ENCODE data around the gene NPAS2. TPM values are rescaled to one million over a fixed set of nuclear protein-coding genes. Genes with fewer than 3 reads are reported as not detected.

Gene NPAS2
- total and polyA plus RNA-seq, 2 of the 8 experiments (the other 6 are each of a cell fraction or from before 2014, with no cell fraction given), result 1.8 to 1.9 TPM

- Histone ChIP-seq H3K4me2 (ENCODE audit: insufficient read depth in 1 of 2, low read depth in 2 of 2, low read length in 2 of 2) (no peak overlapping the region), H2BK15ac (ENCODE audit: low read length) (no peak overlapping the region), H4K5ac (ENCODE audit: insufficient read length, low read depth, low read length) (no peak overlapping the region), H2AK5ac (ENCODE audit: low read depth, low read length) (peak overlapping the region; percentile 18; the same call in 1 of the 2 replicates), H4K8ac (ENCODE audit: extremely low read depth, insufficient read depth, low read length) (peak overlapping the region; percentile 54; the same call in 1 of the 2 replicates), H3K9me3 (ENCODE audit: insufficient read depth in 2 of 2, low read depth in 1 of 2, low read length in 1 of 2) (no peaks in the 10 kb centered on the region), H3K23ac (ENCODE audit: insufficient read length) (no peak overlapping the region), H3K23me2 (ENCODE audit: low read depth, low read length) (no peaks in the 10 kb centered on the region), H4K91ac (replicated peaks; ENCODE audit: insufficient read length, low read length) (peak overlapping the region; percentile 75), H3K18ac (ENCODE audit: extremely low read depth, low read length) (no peak overlapping the region; the same call in 1 of the 2 replicates), H3K36me3 (ENCODE audit: control insufficient read depth in 2 of 4, insufficient read depth in 4 of 4, low read length in 3 of 4) (peaks cover 0 to 4% (median 0%) of the 10 kb centered on the region in 4 experiments; a peak in 2 of 8 replicates), H2AFZ (ENCODE audit: low read length) (no peak overlapping the region), H3K14ac (ENCODE audit: insufficient read length) (no peak overlapping the region), H3K79me1 (ENCODE audit: low read depth, low read length) (no peaks in the 10 kb centered on the region), H2BK12ac (ENCODE audit: low read depth, low read length) (peak overlapping the region; percentile 93), H3K79me2 (ENCODE audit: control insufficient read depth in 1 of 2, insufficient read depth in 2 of 2, low read length in 2 of 2) (no peaks in the 10 kb centered on the region), H3K27ac (ENCODE audit: low read depth, low read length) (peak overlapping the region; percentile 32; the same call in 1 of the 2 replicates), H3K56ac (replicated peaks; ENCODE audit: insufficient read length, low read depth, low read length) (no peak overlapping the region), H3K27me3 (replicated peaks in 1 of 4; ENCODE audit: control insufficient read depth in 3 of 4, extremely low read depth in 1 of 4, insufficient read depth in 3 of 4, low read length in 3 of 4) (no peaks in the 10 kb centered on the region), H4K20me1 (replicated peaks in 1 of 2; ENCODE audit: control insufficient read depth in 1 of 2, insufficient read depth in 2 of 2, low read length in 2 of 2) (no peaks in the 10 kb centered on the region), H3K4ac (replicated peaks; ENCODE audit: insufficient read length, low read depth, low read length) (no peak overlapping the region), H2BK5ac (ENCODE audit: low read depth, low read length) (peak overlapping the region; percentile 50), H2BK120ac (replicated peaks; ENCODE audit: low read depth, low read length) (no peak overlapping the region), H3K4me1 (replicated peaks in 1 of 4; ENCODE audit: control insufficient read depth in 3 of 4, insufficient read depth in 4 of 4, low read length in 3 of 4) (no peaks in the 10 kb centered on the region; a peak in 1 of 7 replicates), H3K4me3 (ENCODE audit: extremely low read depth in 1 of 4, insufficient read depth in 2 of 4, low read depth in 3 of 4, low read length in 4 of 4) (no peak overlapping the region), H2BK20ac (ENCODE audit: low read length) (peak overlapping the region; percentile 6; the same call in 1 of the 2 replicates), H3K9ac (replicated peaks in 1 of 4; ENCODE audit: extremely low read depth in 1 of 4, low read depth in 3 of 4, low read length in 3 of 4) (no peak overlapping the region)
- 88% methylated on average over 21 of the region's 21 CpGs; no CpG with 5 or more reads in 1 of the 2 experiments for WGBS, 2 experiments (ENCODE audit: extremely low coverage in 1 of 2, insufficient coverage in 1 of 2, insufficient read length in 1 of 2, insufficient replicate concordance in 2 of 2, low coverage in 1 of 2, low lambda C conversion rate in 2 of 2, missing lambda C conversion rate in 1 of 2)
- ChIA-PET CTCF (ENCODE audit: partially characterized antibody) (interaction anchor here (0.6 to 5.2 kb wide), 36 partner anchors 8 to 605 kb away, joined by 3 to 64 read pairs (median 6); partner anchors contain the start of gene TBC1D8), POLR2A (ENCODE audit: partially characterized antibody) (interaction anchor here (1.0 to 2.6 kb wide), 6 partner anchors 11 to 122 kb away, joined by 3 to 24 read pairs (median 4); partner anchors contain the start of genes RPL31 and TBC1D8)
- FAIRE-seq (no peak), DNase-seq (ENCODE audit: low read depth in 1 of 2, low spot score in 2 of 2) (peak in 1 of 2 experiments; percentile 68)
- TF ChIP-seq RAD21 (IDR thresholded peaks at IDR 0.05 in 1 of 2, conservative IDR thresholded peaks at IDR 0.05 in 1 of 2; ENCODE audit: low read depth in 2 of 2, low read length in 2 of 2), result peak; percentile 67 to 69
- TF ChIP-seq CEBPB (IDR thresholded peaks at IDR 0.05; ENCODE audit: low read depth, low read length), result peak; percentile 98
- TF ChIP-seq BRCA1 (IDR thresholded peaks at IDR 0.05; ENCODE audit: low read depth, low read length), result no peak
- no peak for TF ChIP-seq KDM5A (IDR thresholded peaks at IDR 0.05; ENCODE audit: low read length)
- no peak for TF ChIP-seq RBBP5 (IDR thresholded peaks at IDR 0.05; ENCODE audit: borderline replicate concordance, low read depth, low read length)
- TF ChIP-seq RNF2 (IDR thresholded peaks at IDR 0.05; ENCODE audit: borderline replicate concordance, low read depth, low read length, missing control alignments, poor library complexity, severe bottlenecking), result no peak
- TF ChIP-seq E2F6 (IDR thresholded peaks at IDR 0.05), result peak; percentile 58; the same call in 1 of the 2 replicates
- TF ChIP-seq SRF (IDR thresholded peaks at IDR 0.05; ENCODE audit: low read depth, low read length), result no peak
- 0 out of 2 replicates have a peak, but pooled peaks have one; percentile 39 for TF ChIP-seq KDM1A (IDR thresholded peaks at IDR 0.05; ENCODE audit: borderline replicate concordance, low read length)
- no peak for TF ChIP-seq SIX5 (IDR thresholded peaks at IDR 0.05; ENCODE audit: low read depth, low read length)
Measured at GRCh38 chr2:101038455-101039255, 218.7 kb downstream of the NPAS2 start.

All from H1 (cell line).